Activated naive CD4-positive, alpha-beta T cell treated with anti-CD3 and anti-CD28 coated beads, Interleukin-2, amount 50 U/mL, for 72 hours (primary cell): Measurements from ENCODE around the gene NRCAM. TPM values are rescaled to one million over a fixed set of nuclear protein-coding genes. Genes with fewer than 3 reads are reported as not detected.
"Not testable (repeated sequence)": the region's sequence is repeated elsewhere in the genome, so short reads cannot be mapped to it uniquely, and the experiment has no call there.

Experiments
- ATAC-seq, 2 donors: fragments of 150-1000 bp; cut with Tn5 transposase; 2 replicates each; pipeline ENCODE4 v1.10.0; 2021; ENCODE audit warnings: mild to moderate bottlenecking in 2 of 2, moderate library complexity in 2 of 2
- DNase-seq, 2 donors: peaks; one replicate each; pipeline ENCODE4 v3.0.0; 2021 to 2022; ENCODE audit warnings: low spot score in 2 of 2
- H3K27ac Mint-ChIP-seq, 2 donors: one replicate each; pipeline ENCODE4 v1.8.0; 2022; ENCODE audit warnings: mild to moderate bottlenecking in 2 of 2, mixed read lengths in 2 of 2
- H3K36me3 Mint-ChIP-seq, 2 donors: one replicate each; pipeline ENCODE4 v1.8.0; 2022; ENCODE audit warnings: mixed read lengths in 2 of 2
- H3K9me3 Mint-ChIP-seq, 2 donors: one replicate each; pipeline ENCODE4 v1.8.0; 2022; ENCODE audit warnings: mixed read lengths in 2 of 2
- total RNA-seq, 2 donors: library from RNA; stranded (reverse); gene quantifications; one replicate each; pipeline ENCODE4 v1.2.3, GENCODE V29; 2022

The NRCAM gene
- total RNA-seq, 2 donors from 2014 or later, result 0.09 to 0.80 TPM

GRCh38 chr7:108291791-108292440, 164.3 kb downstream of the NRCAM start:
- Mint-ChIP-seq H3K36me3 (peaks cover 0 to 5% of the 10 kb centered on the region in 2 donors), H3K9me3 (no peaks in the 10 kb centered on the region), H3K27ac (no peak overlapping the region)
- DNase-seq (no peak), ATAC-seq (no peak)

DNA sequence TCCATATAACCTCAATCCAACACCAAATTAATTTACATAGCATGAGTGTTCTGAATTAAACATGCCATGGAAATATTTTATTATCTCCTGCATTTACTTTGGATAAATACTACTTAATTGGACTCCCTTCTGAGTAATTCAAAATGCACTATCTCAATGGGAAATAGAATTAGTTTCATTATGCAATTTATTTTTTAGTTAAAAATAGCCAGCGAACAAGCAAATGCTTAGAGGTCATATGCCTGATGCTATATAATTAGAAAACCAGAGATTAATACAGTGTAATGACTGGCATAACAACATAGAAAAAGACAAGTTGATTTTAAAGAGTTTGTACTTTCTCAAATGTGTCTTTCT, 165.1 kb downstream of the NRCAM start:
- ATAC-seq (no peak), DNase-seq (no peak)
- Mint-ChIP-seq H3K36me3 (peaks cover 0 to 5% of the 10 kb centered on the region in 2 donors), H3K9me3 (no peaks in the 10 kb centered on the region), H3K27ac (no peak overlapping the region)

- Mint-ChIP-seq H3K36me3 (peaks cover 0 to 5% of the 10 kb centered on the region in 2 donors), H3K9me3 (no peaks in the 10 kb centered on the region), H3K27ac (no peak overlapping the region)
- DNase-seq (no peak), ATAC-seq (peak in 1 of 2 donors; percentile 47)
Measured at GRCh38 chr7:108290459-108291151, 165.6 kb downstream of the NRCAM start.

GRCh38 chr7:108289852-108290251, 166.4 kb downstream of the NRCAM start:
- no peaks in the 10 kb centered on the region for H3K9me3 Mint-ChIP-seq
- ATAC-seq (no peak), DNase-seq (no peak)
- no peak overlapping the region for H3K27ac Mint-ChIP-seq
- H3K36me3 Mint-ChIP-seq, result peaks cover 0 to 5% of the 10 kb centered on the region in 2 donors

DNA sequence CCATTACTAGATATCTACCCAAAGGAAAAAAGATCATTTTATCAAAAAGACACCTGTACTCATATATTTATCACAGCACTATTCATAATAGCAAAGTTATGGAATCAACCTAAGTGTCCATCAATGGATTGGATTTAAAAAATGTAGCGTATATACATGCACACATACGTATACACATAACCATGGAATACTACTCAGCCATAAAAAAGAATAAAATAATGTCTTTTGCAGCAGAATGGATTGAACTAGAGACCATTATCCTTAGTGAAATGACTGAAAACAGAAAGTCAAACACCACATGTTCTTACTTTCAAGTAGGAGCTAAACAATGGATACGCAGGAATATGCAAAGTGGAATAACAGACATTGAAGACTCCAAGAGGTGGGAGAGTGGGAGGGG, 168.4 kb downstream of the NRCAM start:
- Mint-ChIP-seq H3K9me3 (no peaks in the 10 kb centered on the region), H3K27ac (no peak overlapping the region), H3K36me3 (peaks cover 0 to 5% of the 10 kb centered on the region in 2 donors)
- ATAC-seq (no peak), DNase-seq (no peak)

DNA sequence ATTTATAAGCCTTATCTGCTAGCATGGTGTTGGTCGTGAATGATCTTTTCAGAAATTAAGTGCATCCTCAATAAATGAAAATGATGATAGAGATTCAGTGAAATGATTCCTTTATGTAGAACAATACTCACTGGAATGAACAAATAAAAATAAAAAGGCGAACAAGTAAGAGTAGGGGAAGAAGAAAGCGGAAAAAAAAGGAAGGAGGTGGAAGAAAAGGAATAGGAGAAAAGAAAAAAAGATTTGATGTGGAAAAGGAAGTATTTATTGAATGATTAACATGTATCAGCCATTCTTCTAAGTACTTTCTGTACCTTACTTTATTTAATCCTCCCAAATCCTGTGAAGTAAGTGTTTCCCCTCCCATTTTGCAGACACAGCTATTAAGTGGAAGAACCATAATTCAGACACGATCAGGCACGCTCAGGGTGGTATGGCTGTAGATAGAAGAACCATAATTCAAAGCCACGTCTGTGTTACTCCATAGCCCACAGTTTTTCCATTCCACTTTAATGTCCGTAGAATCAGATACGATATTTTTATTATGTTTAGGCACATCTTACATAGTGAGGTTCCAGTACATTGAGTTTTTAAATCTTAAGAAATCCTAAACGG, 169.8 kb downstream of the NRCAM start:
- ATAC-seq (no peak), DNase-seq (no peak)
- Mint-ChIP-seq H3K36me3 (peaks cover 0 to 5% of the 10 kb centered on the region in 2 donors), H3K27ac (no peak overlapping the region), H3K9me3 (no peaks in the 10 kb centered on the region)

DNA sequence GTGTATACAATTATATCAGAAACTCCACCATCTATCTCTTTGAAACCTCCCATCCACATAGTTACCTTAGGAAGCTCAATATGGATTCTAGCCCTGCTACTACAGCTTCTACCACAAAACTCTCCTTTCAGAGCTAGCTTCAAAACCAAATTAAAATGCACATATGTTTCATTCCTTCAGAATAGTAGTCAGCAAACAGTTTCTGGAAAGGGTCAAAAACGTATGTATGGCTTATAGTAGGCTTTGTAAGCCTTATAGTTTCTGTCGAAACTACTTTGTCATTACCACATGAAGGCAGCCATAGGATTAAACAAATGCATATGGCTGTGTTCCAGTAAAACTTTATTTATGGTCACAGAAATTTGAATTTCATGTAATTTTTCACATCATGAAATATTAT, 170.5 kb downstream of the NRCAM start:
- ATAC-seq (no peak), DNase-seq (no peak)
- no peaks in the 10 kb centered on the region for H3K9me3 Mint-ChIP-seq
- no peak overlapping the region for H3K27ac Mint-ChIP-seq
- H3K36me3 Mint-ChIP-seq, result peaks cover 0 to 5% of the 10 kb centered on the region in 2 donors

GRCh38 chr7:108285003-108285368, 171.2 kb downstream of the NRCAM start:
- no peaks in the 10 kb centered on the region for H3K9me3 Mint-ChIP-seq
- no peak overlapping the region for H3K27ac Mint-ChIP-seq
- peak in 1 of 2 donors; percentile 26 for ATAC-seq
- no peak for DNase-seq
- H3K36me3 Mint-ChIP-seq, result peaks cover 0 to 5% of the 10 kb centered on the region in 2 donors

GRCh38 chr7:108284349-108285002, 171.8 kb downstream of the NRCAM start:
- peak overlapping the region in 1 of 2 donors; percentile 37 for H3K27ac Mint-ChIP-seq
- DNase-seq (peak in 1 of 2 donors; percentile 13), ATAC-seq (peak; percentile 76 to 97)

DNA sequence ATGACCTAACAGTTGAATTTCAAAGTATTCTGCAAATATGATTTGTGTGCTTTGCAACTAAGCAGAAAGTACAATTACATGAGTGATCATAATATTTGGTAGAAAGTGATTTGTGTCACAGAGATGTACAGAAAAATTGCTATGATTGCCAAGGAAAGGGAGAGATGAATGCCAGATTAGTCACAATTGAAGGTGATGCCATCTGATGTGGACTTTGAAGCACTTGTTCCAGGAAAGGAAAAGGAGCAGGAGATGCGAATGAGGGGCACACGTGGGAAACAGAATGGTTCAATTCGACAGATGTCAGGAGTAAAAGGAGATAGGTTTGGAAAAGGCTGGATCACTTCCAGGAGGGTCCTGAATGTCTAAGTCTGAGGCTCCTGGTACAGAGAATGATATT, 173.0 kb downstream of the NRCAM start:
- ATAC-seq, result no peak
- H3K9me3 Mint-ChIP-seq, result no peaks in the 10 kb centered on the region
- DNase-seq, result no peak
- H3K36me3 Mint-ChIP-seq, result peaks cover 0 to 5% of the 10 kb centered on the region in 2 donors
- H3K27ac Mint-ChIP-seq, result no peak overlapping the region

More at GRCh38 chr7:108284349-108285002, 171.8 kb downstream of the NRCAM start:
- Mint-ChIP-seq H3K36me3 (peaks cover 0 to 5% of the 10 kb centered on the region in 2 donors), H3K9me3 (no peaks in the 10 kb centered on the region)

DNA sequence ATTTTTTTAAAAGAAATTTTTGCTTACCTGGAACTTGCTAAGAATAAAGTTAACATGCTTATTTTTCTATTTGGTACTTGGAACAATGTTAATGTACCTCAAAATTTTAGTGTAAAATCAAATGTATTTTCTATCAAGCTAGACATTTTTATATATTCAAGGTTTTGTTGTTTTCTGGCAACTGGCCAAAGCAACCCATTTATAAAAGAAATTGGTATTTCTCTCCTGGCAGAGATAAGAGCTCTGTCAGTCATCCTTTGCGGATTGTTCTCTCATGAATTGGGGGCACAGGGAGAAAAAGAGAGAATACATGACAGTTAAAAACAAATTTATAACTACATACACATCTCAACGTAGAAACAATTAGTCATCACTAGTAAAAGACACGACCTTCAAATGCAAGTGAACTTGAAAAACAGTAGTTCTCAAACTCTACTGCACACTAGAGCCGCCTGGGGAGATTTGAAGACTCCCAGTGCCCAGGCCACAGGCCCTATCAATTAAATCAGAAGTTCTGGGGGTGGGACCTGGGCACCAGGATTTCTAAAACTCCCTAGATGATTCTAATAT, 173.7 kb downstream of the NRCAM start:
- Mint-ChIP-seq H3K9me3 (peaks cover 0 to under 1% of the 10 kb centered on the region in 2 donors), H3K36me3 (peaks cover 0 to 5% of the 10 kb centered on the region in 2 donors), H3K27ac (no peak overlapping the region)
- ATAC-seq (no peak), DNase-seq (no peak)

- DNase-seq, result no peak
- no peak for ATAC-seq
- Mint-ChIP-seq H3K27ac (peak overlapping the region in 1 of 2 donors; percentile 11), H3K36me3 (peaks cover 0 to 4% of the 10 kb centered on the region in 2 donors), H3K9me3 (peaks cover 8 to 12% of the 10 kb centered on the region in 2 donors)
Measured at GRCh38 chr7:108280136-108280535, 176.1 kb downstream of the NRCAM start.

- ATAC-seq, result no peak
Measured at GRCh38 chr7:108278776-108279175, 177.5 kb downstream of the NRCAM start.

GRCh38 chr7:108278281-108278680, 178.0 kb downstream of the NRCAM start:
- no peak overlapping the region for H3K27ac Mint-ChIP-seq
- peaks cover 8 to 12% of the 10 kb centered on the region in 2 donors for H3K9me3 Mint-ChIP-seq
- peaks cover 0 to 4% of the 10 kb centered on the region in 2 donors for H3K36me3 Mint-ChIP-seq
- DNase-seq (no peak), ATAC-seq (no peak)

More at GRCh38 chr7:108278776-108279175, 177.5 kb downstream of the NRCAM start:
- H3K9me3 Mint-ChIP-seq, result peaks cover 8 to 12% of the 10 kb centered on the region in 2 donors
- no peak overlapping the region for H3K27ac Mint-ChIP-seq
- H3K36me3 Mint-ChIP-seq, result peaks cover 0 to 4% of the 10 kb centered on the region in 2 donors
- no peak for DNase-seq

DNA sequence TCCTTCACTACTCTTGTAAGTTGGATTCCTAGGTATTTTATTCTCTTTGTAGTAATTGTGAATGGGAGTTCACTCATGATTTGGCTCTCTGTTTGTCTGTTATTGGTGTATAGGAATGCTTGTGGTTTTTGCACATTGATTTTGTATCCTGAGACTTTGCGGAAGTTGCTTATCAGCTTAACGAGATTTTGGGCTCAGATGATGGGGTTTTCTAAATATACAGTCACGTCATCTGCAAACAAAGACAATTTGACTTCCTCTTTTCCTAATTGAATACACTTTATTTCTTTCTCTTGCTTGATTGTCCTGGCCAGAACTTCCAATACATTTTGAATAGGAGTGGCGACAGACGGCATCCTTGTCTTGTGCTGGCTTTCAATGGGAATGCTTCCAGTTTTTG, 181.8 kb downstream of the NRCAM start:
- H3K27ac Mint-ChIP-seq, H3K36me3 Mint-ChIP-seq, DNase-seq, ATAC-seq: not testable (repeated sequence)
- H3K9me3 Mint-ChIP-seq, result peaks cover 8 to 12% of the 10 kb centered on the region in 2 donors

GRCh38 chr7:108272891-108273290, 183.3 kb downstream of the NRCAM start:
- not testable (repeated sequence) for H3K36me3 Mint-ChIP-seq, ATAC-seq

More at GRCh38 chr7:108272891-108273290, 183.3 kb downstream of the NRCAM start:
- H3K9me3 Mint-ChIP-seq, result peaks cover 8 to 12% of the 10 kb centered on the region in 2 donors
- not testable (repeated sequence) for DNase-seq, H3K27ac Mint-ChIP-seq
